GM12872 (cell line): ENCODE results near the gene SNRNP27.

ENCODE experiments used
- CTCF ChIP-seq: IDR thresholded peaks from 3 replicates; pipeline ENCODE4 v1.5.1; 2011; ENCODE audit warnings: low read depth, mild to moderate bottlenecking, low read length, moderate library complexity; ENCODE audit not compliant: insufficient read depth

SNRNP27 gene

GRCh38 chr2:69914164-69914949 is 20.6 kb downstream of the SNRNP27 start:
- TF ChIP-seq CTCF: peak; percentile 31; the same call in 1 of the 3 replicates

- no peak for TF ChIP-seq CTCF
These were observed 21.5 kb downstream of the SNRNP27 start, which contains the start of gene MXD1 for GRCh38 chr2:69914950-69915945. Gene MXD1, plus strand, starts transcription at chr2:69915109. Its CDS starts 222 bp downstream, at chr2:69915331.

- no peak for TF ChIP-seq CTCF
These were observed 22.4 kb downstream of the SNRNP27 start for GRCh38 chr2:69916106-69916505.

- TF ChIP-seq CTCF: no peak
These were observed 24.1 kb downstream of the SNRNP27 start for GRCh38 chr2:69917852-69918251.

GRCh38 chr2:69918401-69918800 is 24.6 kb downstream of the SNRNP27 start:
- no peak for TF ChIP-seq CTCF

- no peak for TF ChIP-seq CTCF
These were observed 29.4 kb downstream of the SNRNP27 start for GRCh38 chr2:69923116-69923515.
